K562 (cell line): Measurements from ENCODE around the gene ARNT2. TPM values are rescaled to one million over a fixed set of nuclear protein-coding genes. Genes with fewer than 3 reads are reported as not detected.

Source experiments
- ATAC-seq: fragments of 200-7000 bp; cut with Tn5 transposase; 3 replicates; pipeline ENCODE4 v1.9.1; 2020; ENCODE audit warnings: moderate library complexity
- BruUV-seq: library from RNA; stranded (reverse); fragments of 400-500 nt; replicated peaks from 2 replicates; lab custom pipeline; 2021; lab: Mats Ljungman, UMichigan
- CTCF ChIA-PET: fragments of 300-600 bp; formaldehyde crosslinking; extraction: SDS; loops from one replicate; lab custom pipeline; 2021; ENCODE audit warnings: low intra/inter-chr PET ratio; lab: Yijun Ruan, JAX
- POLR2A ChIA-PET: fragments of 300-600, 350-650 bp; sonication (Branson Sonifier 250); formaldehyde crosslinking; extraction: SDS; loops from one replicate; lab custom pipeline; 2021; ENCODE audit warnings: antibody characterized with exemption, inconsistent platforms; lab: Yijun Ruan, JAX
- DNase-seq, 4 experiments: peaks; one replicate each; pipeline versions ENCODE4 v3.0.0 to v3.0.0-alpha.2; 2011 to 2018; ENCODE audit warnings: low spot score in 3 of 4, mixed read lengths in 3 of 4; ENCODE audit errors: extremely low read depth in 1 of 4
- FAIRE-seq: peaks from 2 replicates; lab custom pipeline; 2011; peaks lifted over from hg19 to GRCh38; lab: Jason Lieb, UNC
- H2AFZ ChIP-seq: 2 replicates; pipeline ENCODE4 v1.6.0; 2011; ENCODE audit warnings: low read depth, low read length, control low read depth, inconsistent platforms
- H3K27ac ChIP-seq: fragments of 200-600 bp; 3 replicates; pipeline ENCODE4 v1.8.0; 2011; ENCODE audit warnings: low read depth, mild to moderate bottlenecking, control low read depth, inconsistent platforms, low read length, moderate library complexity, mixed read lengths; ENCODE audit errors: extremely low read depth
- H3K27me3 ChIP-seq, 2 experiments: fragments of 300-600 bp in 1 of 2; 2 replicates in 1 of 2; 3 replicates in 1 of 2; pipeline versions ENCODE4 v1.6.0 to v1.8.0; 2011; ENCODE audit warnings: inconsistent platforms in 2 of 2, low read length in 2 of 2, mild to moderate bottlenecking in 1 of 2, mixed read lengths in 1 of 2, moderate library complexity in 1 of 2; ENCODE audit not compliant: control insufficient read depth in 2 of 2, insufficient read depth in 2 of 2
- H3K36me3 ChIP-seq: fragments of 300-600 bp; 3 replicates; pipeline ENCODE4 v1.8.0; 2011; ENCODE audit warnings: mild to moderate bottlenecking, low read length, inconsistent platforms; ENCODE audit not compliant: control insufficient read depth, insufficient read depth
- H3K4me1 ChIP-seq, 2 experiments: fragments of 200-600 bp in 1 of 2; replicated peaks in 1 of 2; 2 replicates in 1 of 2; 3 replicates in 1 of 2; pipeline versions ENCODE4 v1.5.1 to v1.8.0; 2011; ENCODE audit warnings: inconsistent platforms in 2 of 2, low read length in 2 of 2, mild to moderate bottlenecking in 1 of 2, mixed read lengths in 1 of 2, moderate library complexity in 1 of 2; ENCODE audit not compliant: control insufficient read depth in 2 of 2, insufficient read depth in 2 of 2
- H3K4me2 ChIP-seq: 2 replicates; pipeline ENCODE4 v1.6.1; 2011; ENCODE audit warnings: low read length, control low read depth, inconsistent platforms, mixed read lengths; ENCODE audit not compliant: insufficient read depth
- H3K4me3 ChIP-seq: fragments of 200-600 bp; sonication (generic), shearing (Covaris generic); 2 replicates; pipeline ENCODE4 v1.5.1; 2016; ENCODE audit warnings: control low read depth, inconsistent platforms
- H3K79me2 ChIP-seq: fragments of 200-600 bp; 3 replicates; pipeline ENCODE4 v1.8.0; 2011; ENCODE audit warnings: low read length, inconsistent platforms; ENCODE audit not compliant: control insufficient read depth, insufficient read depth
- H3K9ac ChIP-seq, 2 experiments: 2 replicates each; pipeline versions ENCODE4 v1.6.0 to v1.6.1; 2011; ENCODE audit warnings: low read depth in 2 of 2, low read length in 2 of 2, control low read depth in 1 of 2, inconsistent platforms in 1 of 2, mild to moderate bottlenecking in 1 of 2, mixed read lengths in 1 of 2; ENCODE audit not compliant: insufficient read depth in 1 of 2
- H3K9me1 ChIP-seq: one replicate; pipeline ENCODE4 v1.6.0; 2011; ENCODE audit warnings: inconsistent platforms, mild to moderate bottlenecking, low read length, moderate library complexity; ENCODE audit not compliant: control insufficient read depth, insufficient read depth
- H3K9me3 ChIP-seq: replicated peaks from 2 replicates; pipeline ENCODE4 v1.5.1; 2011; ENCODE audit warnings: low read depth, low read length, inconsistent platforms; ENCODE audit not compliant: control insufficient read depth, insufficient read depth
- H4K20me1 ChIP-seq: replicated peaks from 2 replicates; pipeline ENCODE4 v1.6.1; 2011; ENCODE audit warnings: low read length, inconsistent platforms, mixed read lengths; ENCODE audit not compliant: control insufficient read depth, insufficient read depth
- ARID3B ChIP-seq: fragments of 250-450 bp; sonication (Bioruptor Pico); IDR thresholded peaks from 2 replicates; pipeline ENCODE4 v1.4.0; 2020; ENCODE audit warnings: borderline replicate concordance
- POLR2B ChIP-seq: fragments of 450-650 bp; IDR thresholded peaks from 2 replicates; pipeline ENCODE4 v1.6.1; 2018; ENCODE audit warnings: low read depth; ENCODE audit not compliant: partially characterized antibody
- WGBS: fragments of 100-300 bp; shearing (Covaris generic); methylation state at CpG from one replicate; pipeline ENCODE4 v1.1.6; 2016; ENCODE audit warnings: low coverage, mixed read lengths; ENCODE audit not compliant: insufficient coverage; ENCODE audit errors: missing lambda C conversion rate; 5-methylcytosine and 5-hydroxymethylcytosine counted together
- in situ Hi-C: fragments of 300-500 bp; cut with MboI; formaldehyde crosslinking; loops from 4 replicates; pipeline ENCODE4 v1.15.0; 2018; ENCODE audit warnings: inconsistent platforms, mixed read lengths
- intact Hi-C: fragments of 100-400 bp; cut with micrococcal nuclease; formaldehyde crosslinking; loops from 2 replicates; pipeline ENCODE4 v1.14.2; 2022
- polyA plus RNA-seq, 8 experiments: library from polyadenylated mRNA; depleted of rRNA in 4 of 8; stranded (reverse) in 5 of 8; unstranded in 3 of 8; fragments of >200 nt; fragmentation: Nextera tagmentation in 2 of 8; fragmentation: Illumina TruSeq in 1 of 8; extraction: Ambion mirVana in 2 of 8; extraction: Trizol in 1 of 8; gene quantifications; 2 replicates each; pipeline versions ENCODE4 v1.2.1 to v1.2.3, GENCODE V29; 2011 to 2014; ENCODE audit warnings: inconsistent platforms in 1 of 8, missing spikeins in 1 of 8
- total RNA-seq, 7 experiments: library from RNA; depleted of rRNA in 6 of 7; stranded (reverse); fragments of >200 nt in 6 of 7; fragmentation: Illumina TruSeq in 2 of 7; extraction: Trizol in 2 of 7; gene quantifications; 2 replicates each; pipeline versions ENCODE4 v1.2.1 to v1.2.3, GENCODE V29; 2011 to 2021; ENCODE audit warnings: low replicate concordance in 1 of 7

ARNT2 gene
- total and polyA plus RNA-seq, 9 of the 15 experiments (the other 6 are each of a cell fraction or from before 2014, with no cell fraction given): 0.01 TPM; not detected in 8

- 0% methylated on average over 4 of the region's 4 CpGs for WGBS
- intact Hi-C loops: no loop called here
- BruUV-seq: no TSS peak
- Histone ChIP-seq H3K79me2 (no peaks in the 10 kb centered on the region), H3K9me1 (no peaks in the 10 kb centered on the region), H3K4me2 (no peak overlapping the region), H3K9me3 (no peaks in the 10 kb centered on the region), H3K27me3 (peaks cover 2 to 17% of the 10 kb centered on the region in 2 experiments; a peak in 3 of 5 replicates), H3K4me3 (no peak overlapping the region), H3K36me3 (no peaks in the 10 kb centered on the region), H3K4me1 (no peaks in the 10 kb centered on the region), H2AFZ (no peak overlapping the region), H4K20me1 (no peaks in the 10 kb centered on the region), H3K9ac (no peak overlapping the region), H3K27ac (no peak overlapping the region)
- POLR2A ChIA-PET: no interaction called here
- FAIRE-seq (no peak), DNase-seq (no peak), ATAC-seq (no peak)
- in situ Hi-C loops: no loop called here
- TF ChIP-seq ARID3B (CRISPR knock-in tag): no peak
- TF ChIP-seq POLR2B: no peak
- CTCF ChIA-PET: no interaction called here
Observed at GRCh38 chr15:80606511-80607071, 202.4 kb downstream of the ARNT2 start.
